CD1c-positive myeloid dendritic cell (primary cell): Measurements from ENCODE around the gene CSF1R.
"Not testable (repeated sequence)": the region's sequence is repeated elsewhere in the genome, so short reads cannot be mapped to it uniquely, and the experiment has no call there.

Source experiments
- DNase-seq: peaks from one replicate; pipeline ENCODE4 v3.0.0-alpha.2; 2016; ENCODE audit errors: extremely low spot score

Gene CSF1R

DNA sequence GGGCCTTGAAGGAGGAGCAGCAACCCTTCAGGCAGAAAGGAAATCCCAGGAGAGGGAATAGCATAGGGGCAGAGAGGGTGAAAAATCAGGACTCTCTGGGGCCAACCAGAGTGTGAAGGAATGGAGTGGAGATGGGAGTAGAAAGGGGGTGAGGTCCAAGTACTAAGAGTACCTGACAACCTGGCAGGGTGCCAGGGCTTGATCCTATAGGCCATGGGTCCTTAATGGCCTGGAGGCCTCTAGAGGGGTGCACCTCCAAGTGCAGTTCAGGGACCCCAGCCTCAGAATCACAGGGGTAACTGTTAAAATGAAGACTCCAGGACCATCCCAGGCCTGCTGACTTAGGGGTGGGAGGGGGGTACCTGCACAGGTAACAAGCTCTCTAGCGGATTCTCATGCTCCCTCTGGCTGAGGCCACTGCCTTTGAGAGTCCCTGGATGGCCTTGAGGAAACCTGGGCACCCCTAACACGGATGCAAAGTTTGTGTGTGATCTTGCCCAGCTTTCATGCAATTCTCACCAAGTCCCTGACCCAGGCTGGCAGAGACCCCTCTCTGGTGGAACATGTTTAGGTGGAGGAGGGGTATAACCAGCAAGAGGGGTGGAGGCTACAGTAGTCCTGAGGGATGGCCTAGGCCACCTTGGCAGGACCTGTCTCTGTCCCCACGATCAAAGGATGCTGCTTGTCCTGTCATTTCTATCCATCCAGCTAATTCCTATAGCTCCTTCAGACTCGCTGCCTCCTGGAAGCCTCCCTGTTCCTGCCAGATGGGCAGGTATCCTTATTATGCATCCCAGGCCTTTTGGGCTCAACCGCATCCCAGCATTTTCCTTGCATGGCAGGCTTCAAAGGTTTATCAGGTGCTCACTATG is 17.6 kb upstream of the CSF1R start:
- DNase-seq = no peak

DNA sequence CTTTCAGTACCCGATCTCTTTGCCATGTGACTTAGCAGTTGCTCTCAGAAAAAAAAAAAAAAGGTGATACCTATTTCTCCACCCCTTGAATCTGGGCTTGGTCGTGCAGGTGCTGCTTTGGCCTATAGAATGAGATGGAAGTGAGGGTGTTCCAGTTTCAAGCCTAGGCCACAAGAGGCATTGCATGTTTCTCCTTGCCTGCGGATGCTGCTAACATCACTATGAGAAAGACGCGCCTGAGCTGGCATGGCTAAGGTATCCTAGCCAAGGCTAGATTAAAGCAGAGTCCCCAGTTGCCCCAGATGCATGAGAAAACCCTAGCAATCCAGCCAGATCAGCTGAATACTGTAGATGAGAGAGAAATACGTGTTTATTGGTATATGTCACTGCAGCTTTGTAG is 14.7 kb upstream of the CSF1R start:
- DNase-seq = no peak

GRCh38 chr5:150097152-150097551 is 10.8 kb upstream of the CSF1R start:
- no peak for DNase-seq

- no peak for DNase-seq
Measured at GRCh38 chr5:150092159-150092787, 5.9 kb upstream of the CSF1R start.

GRCh38 chr5:150085191-150085912 is 1.0 kb downstream of the CSF1R start:
- no peak for DNase-seq

DNA sequence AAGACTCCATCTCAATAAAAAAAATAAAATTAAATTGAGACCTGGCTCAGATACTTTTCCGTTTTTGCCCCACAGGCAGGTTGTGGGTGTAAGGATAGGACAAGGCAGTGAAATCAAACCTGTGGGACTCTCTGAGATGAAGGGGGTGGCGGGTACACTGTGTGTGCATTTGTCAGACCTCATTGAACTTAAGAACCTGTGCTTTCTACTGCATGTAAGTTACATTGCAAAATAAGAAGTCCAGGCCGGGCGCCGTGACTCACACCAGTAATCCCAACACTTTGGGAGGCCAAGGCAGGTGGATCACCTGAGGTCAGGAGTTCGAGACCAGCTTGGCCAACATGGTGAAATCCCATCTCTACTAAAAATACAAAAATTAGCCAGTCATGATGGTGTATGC is 1.6 kb downstream of the CSF1R start:
- not testable (repeated sequence) for DNase-seq

DNA sequence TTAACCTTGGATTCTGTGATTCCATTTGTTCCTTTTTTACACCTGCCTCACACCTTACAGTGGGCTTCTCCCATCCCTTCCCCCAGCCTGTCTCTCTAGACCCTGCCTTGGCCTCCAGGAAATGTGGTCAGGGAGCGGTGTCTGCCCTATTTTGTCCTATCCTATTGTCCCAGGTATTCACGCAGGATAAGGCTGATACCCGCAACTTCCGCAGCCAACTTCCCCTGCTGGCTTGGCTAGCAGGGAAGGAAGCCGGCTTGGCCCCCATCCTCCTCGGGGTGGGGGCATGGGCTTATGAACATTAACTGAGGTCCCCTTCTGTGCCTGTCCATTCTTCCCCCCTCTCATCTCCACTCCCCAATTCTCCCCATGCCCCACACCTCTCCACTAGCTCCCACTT is 3.5 kb downstream of the CSF1R start:
- peak; percentile 55 for DNase-seq

GRCh38 chr5:150082374-150082773 is 4.0 kb downstream of the CSF1R start:
- peak; percentile 18 for DNase-seq

DNA sequence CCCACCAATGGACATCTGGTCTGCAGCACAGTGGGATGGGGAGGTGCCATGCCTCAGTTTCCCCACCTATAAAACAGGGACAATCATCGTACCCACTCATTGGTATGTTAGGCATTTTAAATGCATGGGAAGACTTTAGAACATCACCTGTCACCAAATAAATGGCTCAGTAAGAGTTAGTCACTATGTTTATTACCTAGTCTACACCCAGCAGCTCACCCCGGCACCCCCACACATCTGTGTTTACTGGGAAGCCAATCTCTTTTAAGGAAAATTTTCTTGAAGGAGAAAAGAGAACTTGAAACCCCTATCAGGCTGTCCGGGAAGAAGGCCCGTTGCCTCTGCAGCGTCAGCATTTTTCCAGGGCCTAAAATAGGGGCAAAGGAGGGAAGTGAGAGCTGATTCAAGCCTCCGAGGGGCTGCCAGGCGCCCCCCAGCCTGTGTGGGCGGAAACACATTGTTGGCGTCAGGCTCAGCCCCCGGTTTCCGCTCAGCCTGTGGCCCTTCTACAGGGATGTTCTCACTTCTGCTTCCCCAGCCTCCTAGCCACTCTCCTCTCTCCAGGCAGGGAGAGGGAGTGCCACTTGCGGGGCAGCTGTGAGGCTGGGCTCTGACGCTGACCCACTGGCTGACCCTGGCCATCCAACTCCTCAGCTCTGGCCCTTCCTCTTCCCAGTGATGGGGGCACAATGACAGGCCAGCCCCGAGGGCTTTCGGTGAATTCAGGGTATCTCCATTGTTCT is 4.6 kb downstream of the CSF1R start:
- DNase-seq = peak; percentile 98

DNA sequence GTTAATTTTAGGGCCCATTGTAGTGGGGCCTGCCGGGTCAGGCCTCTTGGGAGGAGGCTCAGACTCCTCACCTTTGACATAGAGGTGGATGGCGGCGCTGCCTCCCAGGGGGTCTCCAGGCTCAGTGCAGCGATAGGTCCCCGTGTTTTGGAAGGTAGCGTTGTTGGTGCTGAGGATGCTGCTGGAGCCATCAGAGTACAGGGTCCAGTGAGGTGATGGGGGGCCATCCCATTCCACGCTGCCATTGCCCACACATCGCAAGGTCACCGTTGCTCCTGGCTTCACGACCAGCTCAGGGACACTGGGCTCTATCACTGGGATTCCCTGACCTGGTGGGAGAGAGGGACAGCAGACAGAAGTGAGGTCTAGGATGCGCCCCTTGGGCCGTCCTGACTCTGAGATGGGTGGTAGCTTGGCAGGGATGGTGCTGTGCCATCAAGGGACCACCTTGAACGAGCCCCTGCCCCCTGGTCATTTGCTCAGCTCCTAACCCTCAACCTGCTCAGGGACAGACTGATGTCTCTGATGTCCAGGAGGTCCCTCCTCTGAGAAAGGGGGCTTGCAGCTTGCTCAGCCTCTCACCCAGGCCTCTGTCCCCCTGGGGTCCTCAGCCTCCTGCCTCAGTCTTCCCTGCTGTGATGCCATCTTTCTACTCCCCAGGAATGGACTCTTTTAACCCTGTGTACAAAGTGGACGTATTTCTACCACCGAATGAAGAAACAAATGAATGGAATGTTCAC is 5.5 kb downstream of the CSF1R start:
- no peak for DNase-seq

GRCh38 chr5:150079909-150080461 is 6.4 kb downstream of the CSF1R start:
- DNase-seq = no peak

- no peak for DNase-seq
Measured at GRCh38 chr5:150078802-150079689, 7.3 kb downstream of the CSF1R start.

GRCh38 chr5:150077996-150078801 is 8.2 kb downstream of the CSF1R start:
- no peak for DNase-seq

- no peak for DNase-seq
Measured at GRCh38 chr5:150077060-150077459, 9.3 kb downstream of the CSF1R start.

- DNase-seq = no peak
Measured at GRCh38 chr5:150075806-150076205, 10.5 kb downstream of the CSF1R start.

GRCh38 chr5:150075233-150075632 is 11.1 kb downstream of the CSF1R start:
- DNase-seq = no peak

- no peak for DNase-seq
Measured at GRCh38 chr5:150073677-150074076, 12.7 kb downstream of the CSF1R start.

DNA sequence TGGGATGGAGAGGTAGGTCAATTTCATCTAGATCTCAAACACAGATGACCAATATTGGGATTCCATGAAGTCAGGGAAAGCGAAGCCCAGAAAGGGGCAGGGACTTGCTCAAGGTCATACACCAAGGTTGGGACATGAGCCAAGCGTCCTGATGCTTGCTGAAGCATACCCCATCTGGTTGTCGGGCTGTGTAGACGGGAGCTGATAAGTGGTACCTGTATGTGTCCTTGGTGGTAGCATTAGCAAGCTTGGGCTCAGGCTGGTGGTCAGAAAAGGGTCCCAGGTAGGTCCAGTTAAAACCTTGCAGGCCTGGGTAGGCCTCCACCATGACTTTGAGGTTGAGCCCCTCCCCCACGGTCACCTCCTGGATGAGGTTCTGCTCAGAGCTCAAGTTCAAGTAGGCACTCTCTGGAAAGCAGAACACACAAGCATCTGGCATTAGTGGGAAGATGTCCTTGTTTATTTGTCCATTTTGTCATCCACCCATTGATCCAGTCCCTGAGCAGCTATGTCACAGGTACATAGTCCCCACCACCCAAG is 13.2 kb downstream of the CSF1R start:
- no peak for DNase-seq

DNA sequence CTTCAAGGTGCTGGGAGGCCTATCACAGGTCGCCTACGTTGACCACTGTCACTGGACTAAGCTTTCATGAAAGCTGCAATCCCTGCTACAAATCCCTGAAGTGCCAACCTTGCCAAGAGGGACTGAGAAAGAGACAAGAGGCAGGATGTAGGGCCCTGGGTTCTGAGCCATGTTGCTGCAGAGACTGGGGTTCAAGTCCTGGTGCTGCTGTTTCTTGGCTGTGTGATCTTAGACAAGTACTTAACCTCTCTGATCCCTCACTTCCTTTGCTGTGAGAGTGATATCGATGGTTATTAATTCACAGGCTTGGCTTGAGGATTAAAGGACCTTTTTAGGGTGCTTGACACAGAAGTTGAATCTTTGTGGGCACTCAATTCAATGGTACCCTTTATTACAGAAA is 15.5 kb downstream of the CSF1R start:
- DNase-seq = no peak
